Fibroblast of the aortic adventitia (primary cell): ENCODE measurements around the gene ENTPD8. TPM values are rescaled to one million over a fixed set of nuclear protein-coding genes. Genes with fewer than 3 reads are reported as not detected.
A peak's percentile ranks its signal among the peaks of the same experiment; 100 is the strongest.

Experiments used
- DNase-seq: peaks from one replicate; pipeline ENCODE4 v3.0.0-alpha.2; 2010; ENCODE audit warnings: low read depth
- H3K4me3 ChIP-seq: 2 replicates; pipeline ENCODE4 v1.5.1; 2011; ENCODE audit warnings: low read depth, mild to moderate bottlenecking, control low read depth, low read length, moderate library complexity
- CTCF ChIP-seq: IDR thresholded peaks from 2 replicates; pipeline ENCODE4 v1.5.1; 2011; ENCODE audit warnings: mild to moderate bottlenecking, low read length, control low read depth, inconsistent platforms; ENCODE audit not compliant: insufficient read depth
- total RNA-seq: library from RNA; depleted of rRNA; stranded (reverse); fragments of >200 nt; gene quantifications from 2 replicates; pipeline ENCODE4 v1.2.3, GENCODE V29; 2012; ENCODE audit warnings: low replicate concordance

ENTPD8 gene
- total RNA-seq, 1 donor: not detected

GRCh38 chr9:137449081-137449844 is 8.1 kb upstream of the ENTPD8 start:
- no peak for TF ChIP-seq CTCF

GRCh38 chr9:137448602-137448962 is 7.4 kb upstream of the ENTPD8 start:
- no peak overlapping the region for H3K4me3 ChIP-seq
- no peak for DNase-seq
- no peak for TF ChIP-seq CTCF

More at GRCh38 chr9:137449081-137449844, 8.1 kb upstream of the ENTPD8 start:
- no peak overlapping the region for H3K4me3 ChIP-seq
- DNase-seq: no peak

GRCh38 chr9:137447722-137448601 is 6.8 kb upstream of the ENTPD8 start:
- H3K4me3 ChIP-seq: no peak overlapping the region
- TF ChIP-seq CTCF: no peak
- no peak for DNase-seq

- peak; percentile 63 for DNase-seq
- H3K4me3 ChIP-seq: no peak overlapping the region
- TF ChIP-seq CTCF: no peak
These were observed 5.8 kb upstream of the ENTPD8 start for GRCh38 chr9:137446851-137447471.

- no peak for TF ChIP-seq CTCF
- DNase-seq: peak; percentile 40
- no peak overlapping the region for H3K4me3 ChIP-seq
These were observed 4.8 kb upstream of the ENTPD8 start for GRCh38 chr9:137445930-137446431.

GRCh38 chr9:137445275-137445807 is 4.2 kb upstream of the ENTPD8 start:
- DNase-seq: peak; percentile 80
- TF ChIP-seq CTCF: peak; percentile 89

More at GRCh38 chr9:137445275-137445807, 4.2 kb upstream of the ENTPD8 start:
- no peak overlapping the region for H3K4me3 ChIP-seq
